A549 (cell line): ENCODE data around the gene TOMM6. TPM values are rescaled to one million over a fixed set of nuclear protein-coding genes. Genes with fewer than 3 reads are reported as not detected.

Source experiments
- ATAC-seq, 2 experiments: fragments of 200-7000 bp in 1 of 2; fragments of >200 bp in 1 of 2; cut with Nextera tagmentation in 1 of 2; cut with Tn5 transposase in 1 of 2; 3 replicates each; pipeline versions ENCODE4 v1.8.0 to v1.9.1; 2018 to 2020; ENCODE audit warnings: mild to moderate bottlenecking in 1 of 2, moderate library complexity in 1 of 2
- CTCF ChIA-PET: fragments of 300-600 bp; sonication (Branson Sonifier 250); formaldehyde crosslinking; extraction: SDS; loops from one replicate; lab custom pipeline; 2021; ENCODE audit warnings: antibody characterized with exemption, inconsistent platforms; lab: Yijun Ruan, JAX
- POLR2A ChIA-PET: fragments of 350-600 bp; formaldehyde crosslinking; extraction: SDS; loops from one replicate; lab custom pipeline; 2021; ENCODE audit warnings: antibody characterized with exemption, inconsistent platforms; lab: Yijun Ruan, JAX
- DNase-seq, 2 experiments: peaks; one replicate each; pipeline versions ENCODE4 v3.0.0 to v3.0.0-alpha.2; 2011 to 2016; ENCODE audit warnings: low read depth in 1 of 2, low spot score in 1 of 2
- FAIRE-seq: peaks from 2 replicates; lab custom pipeline; 2011; peaks lifted over from hg19 to GRCh38; lab: Jason Lieb, UNC
- H3K27ac ChIP-seq, 2 experiments: fragments of >200 bp; sonication (Bioruptor Twin); formaldehyde crosslinking; 3 replicates each; pipeline ENCODE4 v1.5.1; 2016 to 2017
- H3K4me1 ChIP-seq: fragments of >200 bp; sonication (Bioruptor Twin); formaldehyde crosslinking; 3 replicates; pipeline ENCODE4 v1.6.1; 2016
- H3K4me2 ChIP-seq: fragments of >200 bp; sonication (Bioruptor Twin); formaldehyde crosslinking; 3 replicates; pipeline ENCODE4 v1.6.1; 2016
- H3K4me3 ChIP-seq: fragments of >200 bp; sonication (Bioruptor Twin); formaldehyde crosslinking; 3 replicates; pipeline ENCODE4 v1.5.1; 2016
- H3K9me3 ChIP-seq: fragments of >200 bp; sonication (Bioruptor Twin); formaldehyde crosslinking; 3 replicates; pipeline ENCODE4 v1.6.1; 2016
- ATOH8 ChIP-seq: fragments of 250-450 bp; sonication (Bioruptor Pico); IDR thresholded peaks from 2 replicates; pipeline ENCODE4 v1.5.0; 2020; ENCODE audit warnings: low read depth, mild to moderate bottlenecking, moderate library complexity
- BCL3 ChIP-seq: fragments of >200 bp; sonication (Bioruptor Twin); formaldehyde crosslinking; IDR thresholded peaks from 3 replicates; pipeline ENCODE4 v1.6.1; 2016
- CBX8 ChIP-seq: fragments of 200-600 bp; sonication (generic); IDR thresholded peaks from 2 replicates; pipeline ENCODE4 v1.6.1; 2016
- CHD2 ChIP-seq: fragments of 150-350 bp; IDR thresholded peaks from 2 replicates; pipeline ENCODE4 v1.6.1; 2014; ENCODE audit warnings: low read length; ENCODE audit not compliant: partially characterized antibody
- CTCF ChIP-seq: fragments of >200 bp; sonication (Bioruptor Twin); formaldehyde crosslinking; IDR thresholded peaks from 3 replicates; pipeline ENCODE4 v1.5.1; 2016
- FOSB ChIP-seq: fragments of 250-450 bp; sonication (Bioruptor Pico); IDR thresholded peaks from 2 replicates; pipeline ENCODE4 v1.5.0; 2020; ENCODE audit warnings: mild to moderate bottlenecking, moderate library complexity
- FOSL2 ChIP-seq, 2 experiments: fragments of 450-650 bp in 1 of 2; fragments of >200 bp in 1 of 2; sonication (Bioruptor Twin) in 1 of 2; formaldehyde crosslinking; IDR thresholded peaks; 2 replicates each; pipeline versions ENCODE4 v1.5.0 to v1.6.1; 2016 to 2020; ENCODE audit warnings: mild to moderate bottlenecking in 1 of 2, moderate library complexity in 1 of 2
- FOXS1 ChIP-seq: fragments of 250-450 bp; sonication (Bioruptor Pico); IDR thresholded peaks from 2 replicates; pipeline ENCODE4 v1.5.0; 2020; ENCODE audit warnings: mild to moderate bottlenecking, moderate library complexity
- HES2 ChIP-seq: fragments of >200 bp; sonication (Bioruptor Twin); formaldehyde crosslinking; IDR thresholded peaks from 2 replicates; pipeline ENCODE4 v1.6.1; 2016
- KDM5A ChIP-seq: fragments of 200-600 bp; sonication (generic); IDR thresholded peaks from 2 replicates; pipeline ENCODE4 v1.6.1; 2016; ENCODE audit warnings: antibody characterized with exemption, mild to moderate bottlenecking
- MAX ChIP-seq: IDR thresholded peaks from 2 replicates; pipeline ENCODE4 v1.6.1; 2012
- MYC ChIP-seq: IDR thresholded peaks from 2 replicates; pipeline ENCODE4 v1.6.1; 2012; ENCODE audit warnings: mild to moderate bottlenecking, inconsistent platforms, low read length, improper control_type of control experiment, borderline replicate concordance
- POLR2AphosphoS2 ChIP-seq: conservative IDR thresholded peaks from 2 replicates; pipeline ENCODE4 v1.6.1; 2012; ENCODE audit warnings: low read length, improper control_type of control experiment, inconsistent platforms
- REST ChIP-seq: fragments of 200-600 bp; sonication (generic); IDR thresholded peaks from 2 replicates; pipeline ENCODE4 v1.6.1; 2016; ENCODE audit warnings: antibody characterized with exemption, mild to moderate bottlenecking, moderate library complexity
- ZSCAN20 ChIP-seq: fragments of 250-450 bp; sonication (Bioruptor Pico); IDR thresholded peaks from 2 replicates; pipeline ENCODE4 v1.8.0; 2022; ENCODE audit warnings: mild to moderate bottlenecking, moderate library complexity
- WGBS: methylation state at CpG from one replicate; pipeline ENCODE4 v1.1.6; 2017; ENCODE audit errors: missing lambda C conversion rate; 5-methylcytosine and 5-hydroxymethylcytosine counted together
- polyA plus RNA-seq, 4 experiments: library from polyadenylated mRNA; depleted of rRNA in 3 of 4; stranded (reverse); fragments of >200 nt; fragmentation: RNase III in 1 of 4; extraction: RNeasy Plus Mini Kit Qiagen cat#74134 plus additional on column Dnase treatment in 1 of 4; gene quantifications; 2 replicates in 3 of 4; 3 replicates in 1 of 4; pipeline ENCODE4 v1.2.3, GENCODE V29; 2011 to 2017

Gene TOMM6
- polyA plus RNA-seq, 2 of the 4 experiments (the other 2 are of a cell fraction) = 217 to 254 TPM

GRCh38 chr6:41740366-41741162, 46.9 kb upstream of the TOMM6 start:
- POLR2A ChIA-PET = no interaction called here
- peaks cover 30% of the 10 kb centered on the region for H3K4me1 ChIP-seq
- DNase-seq (no peak), FAIRE-seq (no peak), ATAC-seq (no peak)
- H3K27ac ChIP-seq = peak overlapping the region; percentile 27 to 37; a peak in 3 of 6 replicates
- no peak overlapping the region for H3K4me3 ChIP-seq
- 86% methylated on average over 11 of the region's 13 CpGs for WGBS
- no peak overlapping the region for H3K4me2 ChIP-seq
- CTCF ChIA-PET = interaction anchor here (0.7 to 1.6 kb wide), 5 partner anchors 16 to 57 kb away, joined by 3 to 11 read pairs (median 4); no protein-coding TSS in a partner anchor
- no peaks in the 10 kb centered on the region for H3K9me3 ChIP-seq
- TF ChIP-seq FOSB (CRISPR knock-in tag) = no peak
- TF ChIP-seq MAX = no peak
- TF ChIP-seq MYC = no peak
- TF ChIP-seq CTCF = no peak
- TF ChIP-seq KDM5A = no peak
- TF ChIP-seq CBX8 = no peak
- TF ChIP-seq CHD2 = no peak
- no peak for TF ChIP-seq ZSCAN20 (CRISPR knock-in tag)

GRCh38 chr6:41741625-41742490, 45.6 kb upstream of the TOMM6 start:
- H3K9me3 ChIP-seq = no peaks in the 10 kb centered on the region
- POLR2A ChIA-PET = no interaction called here
- TF ChIP-seq POLR2AphosphoS2 (no peak), MYC (no peak), FOSL2 (IDR thresholded peaks at IDR 0.05) (no peak), FOSL2 (CRISPR knock-in tag; IDR thresholded peaks at IDR 0.05) (no peak), HES2 (no peak), BCL3 (no peak), ATOH8 (CRISPR knock-in tag) (no peak), REST (no peak), FOXS1 (CRISPR knock-in tag) (no peak)
- ATAC-seq (peak in 1 of 2 experiments; percentile 42; a peak in 3 of 6 replicates), DNase-seq (peak in 1 of 2 experiments; percentile 35), FAIRE-seq (no peak)
- 74% methylated on average over 20 of the region's 20 CpGs for WGBS
- no peak overlapping the region for H3K4me3 ChIP-seq
- CTCF ChIA-PET = interaction anchor here (1.3 to 1.6 kb wide), 4 partner anchors 36 to 58 kb away, joined by 3 to 11 read pairs (median 4); partner anchors contain the start of gene TOMM6
- peak overlapping the region; percentile 42 for H3K4me2 ChIP-seq
- H3K4me1 ChIP-seq = peaks cover 19% of the 10 kb centered on the region
- 0 out of 6 replicates have a peak overlapping the region, but pooled peaks of 1 of the 2 experiments have one; percentile 30 for H3K27ac ChIP-seq
